GM12864 (cell line): Measurements from ENCODE around the gene C2CD2.

Experiments used
- DNase-seq: peaks from one replicate; pipeline ENCODE4 v3.0.0-alpha.2; 2011; ENCODE audit warnings: low read depth
- H3K4me3 ChIP-seq: 2 replicates; pipeline ENCODE4 v1.5.1; 2011; ENCODE audit warnings: mild to moderate bottlenecking, low read depth, low read length, control low read depth
- CTCF ChIP-seq: IDR thresholded peaks from 2 replicates; pipeline ENCODE4 v1.5.1; 2011; ENCODE audit warnings: low read depth, mild to moderate bottlenecking, moderate library complexity, low read length, control low read depth, inconsistent platforms; ENCODE audit errors: missing control alignments

Gene C2CD2

GRCh38 chr21:41897047-41897669, 56.7 kb downstream of the C2CD2 start:
- DNase-seq, result no peak
- H3K4me3 ChIP-seq, result no peak overlapping the region
- TF ChIP-seq CTCF, result no peak

- H3K4me3 ChIP-seq, result no peak overlapping the region
- no peak for DNase-seq
- no peak for TF ChIP-seq CTCF
Observed at GRCh38 chr21:41895643-41896493, 58.0 kb downstream of the C2CD2 start.

- DNase-seq, result no peak
- no peak for TF ChIP-seq CTCF
- H3K4me3 ChIP-seq, result no peak overlapping the region
Observed at GRCh38 chr21:41894922-41895557, 58.8 kb downstream of the C2CD2 start.

GRCh38 chr21:41894511-41894910, 59.3 kb downstream of the C2CD2 start:
- no peak overlapping the region for H3K4me3 ChIP-seq
- TF ChIP-seq CTCF, result no peak
- no peak for DNase-seq

GRCh38 chr21:41892726-41893125, 61.1 kb downstream of the C2CD2 start:
- DNase-seq, result no peak
- no peak for TF ChIP-seq CTCF
- H3K4me3 ChIP-seq, result no peak overlapping the region

- no peak for TF ChIP-seq CTCF
- DNase-seq, result no peak
- no peak overlapping the region for H3K4me3 ChIP-seq
Observed at GRCh38 chr21:41891132-41891531, 62.7 kb downstream of the C2CD2 start.
